GM18868 (cell line): ENCODE measurements around the gene GPER1.
"Not testable (repeated sequence)": the region's sequence is repeated elsewhere in the genome, so short reads cannot be mapped to it uniquely, and the experiment has no call there.

Experiments
- ATAC-seq: cut with Tn5 transposase; IDR thresholded peaks from one replicate; pipeline ENCODE4 v1.9.1; 2021; ENCODE audit warnings: mild to moderate bottlenecking, moderate library complexity; ENCODE audit not compliant: unreplicated experiment

Gene GPER1

GRCh38 chr7:1116383-1117008 is 28.6 kb downstream of the GPER1 start:
- not testable (repeated sequence) for ATAC-seq

- no peak for ATAC-seq
Measured at GRCh38 chr7:1117321-1117928, 29.5 kb downstream of the GPER1 start.

GRCh38 chr7:1119201-1119600 is 31.3 kb downstream of the GPER1 start:
- ATAC-seq = no peak

GRCh38 chr7:1120791-1121190 is 32.9 kb downstream of the GPER1 start:
- no peak for ATAC-seq

- no peak for ATAC-seq
Measured at GRCh38 chr7:1121476-1121875, 33.6 kb downstream of the GPER1 start.

- no peak for ATAC-seq
Measured at GRCh38 chr7:1121886-1122831, 34.2 kb downstream of the GPER1 start.

- no peak for ATAC-seq
Measured at GRCh38 chr7:1122832-1123501, 35.1 kb downstream of the GPER1 start.

- no peak for ATAC-seq
Measured at GRCh38 chr7:1123715-1124114, 35.8 kb downstream of the GPER1 start.

GRCh38 chr7:1124164-1124563 is 36.3 kb downstream of the GPER1 start:
- ATAC-seq = no peak

- ATAC-seq = no peak
Measured at GRCh38 chr7:1124816-1125602, 37.1 kb downstream of the GPER1 start.

- ATAC-seq = no peak
Measured at GRCh38 chr7:1125603-1125969, 37.7 kb downstream of the GPER1 start.

GRCh38 chr7:1127001-1127400 is 39.1 kb downstream of the GPER1 start:
- ATAC-seq = no peak

- ATAC-seq = no peak
Measured at GRCh38 chr7:1129431-1129830, 41.5 kb downstream of the GPER1 start.

- no peak for ATAC-seq
Measured at GRCh38 chr7:1130021-1130990, 42.4 kb downstream of the GPER1 start.

GRCh38 chr7:1131471-1132265 is 43.8 kb downstream of the GPER1 start:
- ATAC-seq = no peak

GRCh38 chr7:1134951-1135350 is 47.0 kb downstream of the GPER1 start:
- no peak for ATAC-seq

- ATAC-seq = no peak
Measured at GRCh38 chr7:1136841-1137516, 49.1 kb downstream of the GPER1 start.
